GM21619 (cell line): Measurements from ENCODE around the gene UBR3.
"Not testable (repeated sequence)": the region's sequence is repeated elsewhere in the genome, so short reads cannot be mapped to it uniquely, and the experiment has no call there.

Experiments used
- ATAC-seq: cut with Tn5 transposase; IDR thresholded peaks from one replicate; pipeline ENCODE4 v1.9.1; 2021; ENCODE audit not compliant: unreplicated experiment

Gene UBR3

GRCh38 chr2:169822036-169822435 lies 5.2 kb upstream of the UBR3 start:
- ATAC-seq, result no peak

- no peak for ATAC-seq
Measured at GRCh38 chr2:169822785-169823392, 4.4 kb upstream of the UBR3 start.

- ATAC-seq, result no peak
Measured at GRCh38 chr2:169823996-169824372, 3.3 kb upstream of the UBR3 start.

GRCh38 chr2:169824373-169825333 lies 2.6 kb upstream of the UBR3 start, which contains the start of gene METTL5:
METTL5 (minus strand) TSS chr2:169824905; CDS start chr2:169824597, 308 bp downstream.
- ATAC-seq, result peak; percentile 59

GRCh38 chr2:169828141-169828811 lies 1.0 kb downstream of the UBR3 start:
- no peak for ATAC-seq

GRCh38 chr2:169834401-169834800 lies 7.1 kb downstream of the UBR3 start:
- no peak for ATAC-seq

GRCh38 chr2:169838743-169839489 lies 11.7 kb downstream of the UBR3 start:
- ATAC-seq, result no peak

- no peak for ATAC-seq
Measured at GRCh38 chr2:169839954-169840746, 12.9 kb downstream of the UBR3 start.

- ATAC-seq, result no peak
Measured at GRCh38 chr2:169840747-169841142, 13.5 kb downstream of the UBR3 start.

GRCh38 chr2:169841625-169842024 lies 14.4 kb downstream of the UBR3 start:
- not testable (repeated sequence) for ATAC-seq

- no peak for ATAC-seq
Measured at GRCh38 chr2:169845016-169845415, 17.8 kb downstream of the UBR3 start.

- not testable (repeated sequence) for ATAC-seq
Measured at GRCh38 chr2:169848959-169849693, 21.9 kb downstream of the UBR3 start.

- no peak for ATAC-seq
Measured at GRCh38 chr2:169849710-169850109, 22.5 kb downstream of the UBR3 start.

- ATAC-seq, result no peak
Measured at GRCh38 chr2:169853041-169853668, 25.9 kb downstream of the UBR3 start.

GRCh38 chr2:169855281-169856258 lies 28.3 kb downstream of the UBR3 start:
- ATAC-seq, result not testable (repeated sequence)

- ATAC-seq, result no peak
Measured at GRCh38 chr2:169859423-169859822, 32.2 kb downstream of the UBR3 start.

- no peak for ATAC-seq
Measured at GRCh38 chr2:169860149-169860548, 32.9 kb downstream of the UBR3 start.

- ATAC-seq, result no peak
Measured at GRCh38 chr2:169862816-169863215, 35.6 kb downstream of the UBR3 start.
